Measurements from ENCODE around the gene SEC14L6.

The SEC14L6 gene

GRCh38 chr22:30495041-30495784 lies 51.3 kb downstream of the SEC14L6 start:
- DNase-seq (ENCODE audit: low spot score), result no peak

- no peak for DNase-seq (ENCODE audit: low spot score)
These were observed 54.4 kb downstream of the SEC14L6 start for GRCh38 chr22:30492144-30492543.

- no peak for DNase-seq (ENCODE audit: low spot score)
These were observed 55.2 kb downstream of the SEC14L6 start for GRCh38 chr22:30491381-30491780.

- DNase-seq (ENCODE audit: low spot score), result no peak
These were observed 56.1 kb downstream of the SEC14L6 start for GRCh38 chr22:30490399-30490798.

- DNase-seq (ENCODE audit: low spot score), result no peak
These were observed 58.4 kb downstream of the SEC14L6 start for GRCh38 chr22:30488121-30488520.

GRCh38 chr22:30486661-30487115 lies 59.9 kb downstream of the SEC14L6 start:
- DNase-seq (ENCODE audit: low spot score), result peak; percentile 54

- DNase-seq (ENCODE audit: low spot score), result no peak
These were observed 60.4 kb downstream of the SEC14L6 start for GRCh38 chr22:30486118-30486517.

GRCh38 chr22:30485362-30485988 lies 61.1 kb downstream of the SEC14L6 start:
- peak; percentile 56 for DNase-seq (ENCODE audit: low spot score)

- no peak for DNase-seq (ENCODE audit: low spot score)
These were observed 63.4 kb downstream of the SEC14L6 start for GRCh38 chr22:30483169-30483568.

GRCh38 chr22:30481711-30482110 lies 64.8 kb downstream of the SEC14L6 start:
- peak; percentile 49 for DNase-seq (ENCODE audit: low spot score)

- no peak for DNase-seq (ENCODE audit: low spot score)
These were observed 66.6 kb downstream of the SEC14L6 start for GRCh38 chr22:30479981-30480380.

- no peak for DNase-seq (ENCODE audit: low spot score)
These were observed 71.7 kb downstream of the SEC14L6 start for GRCh38 chr22:30474683-30475424.

- no peak for DNase-seq (ENCODE audit: low spot score)
These were observed 72.4 kb downstream of the SEC14L6 start for GRCh38 chr22:30474121-30474520.

GRCh38 chr22:30472994-30473720 lies 73.4 kb downstream of the SEC14L6 start:
- no peak for DNase-seq (ENCODE audit: low spot score)

Data from kidney tubule cell (primary cell).